Spleen (tissue), 11 donors: Measurements from ENCODE around the gene TSPOAP1. TPM values are rescaled to one million over a fixed set of nuclear protein-coding genes. Genes with fewer than 3 reads are reported as not detected.

ENCODE experiments used
- DNase-seq: peaks from one replicate; pipeline ENCODE4 v3.0.0-alpha.2; 2020
- H3K27ac ChIP-seq, 8 donors: fragments of 200-600 bp; sonication (generic) in 7 of 8; 1 replicate in 4 of 8; 2 replicates in 4 of 8; pipeline versions ENCODE4 v1.5.0 to v1.8.0; 2016 to 2021; ENCODE audit warnings: inconsistent platforms in 4 of 8, mild to moderate bottlenecking in 4 of 8, moderate library complexity in 1 of 8
- H3K27me3 ChIP-seq, 7 donors: fragments of 200-600 bp; sonication (generic) in 6 of 7; replicated peaks in 1 of 7; 1 replicate in 4 of 7; 2 replicates in 3 of 7; pipeline versions ENCODE4 v1.5.0 to v1.8.0; 2016 to 2021; ENCODE audit warnings: inconsistent platforms in 3 of 7, mild to moderate bottlenecking in 1 of 7
- H3K36me3 ChIP-seq, 6 donors: fragments of 200-600 bp; sonication (generic) in 5 of 6; 1 replicate in 4 of 6; 2 replicates in 2 of 6; pipeline versions ENCODE4 v1.5.0 to v1.8.0; 2016 to 2021; ENCODE audit warnings: inconsistent platforms in 2 of 6
- H3K4me1 ChIP-seq, 6 donors: fragments of 200-600 bp; sonication (generic) in 5 of 6; 1 replicate in 3 of 6; 2 replicates in 3 of 6; pipeline versions ENCODE4 v1.5.0 to v1.8.0; 2016 to 2021; ENCODE audit warnings: inconsistent platforms in 3 of 6
- H3K4me3 ChIP-seq, 8 donors: fragments of 200-600 bp; sonication (generic) in 7 of 8; 1 replicate in 4 of 8; 2 replicates in 4 of 8; pipeline versions ENCODE4 v1.5.0 to v1.8.0; 2016 to 2021; ENCODE audit warnings: inconsistent platforms in 4 of 8, mild to moderate bottlenecking in 4 of 8, moderate library complexity in 2 of 8
- H3K9me3 ChIP-seq, 8 donors: fragments of 200-600 bp; sonication (generic) in 7 of 8; 1 replicate in 4 of 8; 2 replicates in 4 of 8; pipeline versions ENCODE4 v1.5.0 to v1.8.0; 2016 to 2021; ENCODE audit warnings: inconsistent platforms in 4 of 8
- POLR2A ChIP-seq, 3 donors: fragments of 450-650 bp; IDR thresholded peaks; one replicate each; pipeline ENCODE4 v1.5.1; 2017; ENCODE audit warnings: antibody characterized with exemption in 3 of 3, mild to moderate bottlenecking in 1 of 3
- POLR2AphosphoS5 ChIP-seq, 3 donors: sonication (generic); formaldehyde crosslinking; IDR thresholded peaks; one replicate each; pipeline ENCODE4 v1.5.1; 2017; ENCODE audit warnings: antibody characterized with exemption in 3 of 3
- WGBS, 5 donors: extraction: QIAGEN DNeasy Blood & Tissue Kit in 3 of 5; methylation state at CpG; one replicate each; pipeline versions ENCODE4 v1.1.5 to v1.1.7; 2013 to 2018; 5-methylcytosine and 5-hydroxymethylcytosine counted together
- intact Hi-C: fragments of 100-400 bp; cut with DNase I; formaldehyde crosslinking; loops from one replicate; pipeline ENCODE4 v1.15.0; 2023; ENCODE audit warnings: low total_unique reads
- polyA plus RNA-seq, 3 donors: library from polyadenylated mRNA; stranded (reverse); fragments of 200-250 nt; gene quantifications; one replicate each; pipeline ENCODE4 v1.2.1, GENCODE V29; 2013
- total RNA-seq, 7 donors: library from RNA; depleted of rRNA in 3 of 7; stranded (reverse); fragments of >200 nt in 3 of 7; fragmentation: NEBNext Ultra II Directional in 4 of 7; extraction: Animal tissue kit (Norgen Biotek cat#: 25700) in 4 of 7; gene quantifications; one replicate each; pipeline versions ENCODE4 v1.1.0 to v1.2.1, GENCODE V29; 2016 to 2021
- TF ChIP-seq, protein P1 (sequence below), 11 experiments: fragments of 200-600 bp in 7 of 11; fragments of 450-650 bp in 4 of 11; sonication (generic) in 4 of 11; IDR thresholded peaks in 8 of 11; conservative IDR thresholded peaks in 3 of 11; 1 replicate in 7 of 11; 2 replicates in 4 of 11; pipeline versions ENCODE4 v1.4.0 to v1.8.0; 2016 to 2021; ENCODE audit warnings: antibody characterized with exemption in 11 of 11, inconsistent platforms in 4 of 11, mild to moderate bottlenecking in 1 of 11
- donor health status: healthy with polysubstance abuse.
- donor health status: DM: no; HTN: no; CAD: no; lungs with moderate emphysema.
- donor health status: DM: no; HTN: no; CAD: no.
- donor health status: Bipolar disorder and iron deficiency.
- donor health status: healthy.
- donor health status: DM: no; HTN: no; CAD: no.
- donor health status: DM: yes; HTN: yes; CAD: no.

TSPOAP1 gene
- total and polyA plus RNA-seq, 10 donors: 11.5 to 31.8 (median 18.6) TPM

DNA sequence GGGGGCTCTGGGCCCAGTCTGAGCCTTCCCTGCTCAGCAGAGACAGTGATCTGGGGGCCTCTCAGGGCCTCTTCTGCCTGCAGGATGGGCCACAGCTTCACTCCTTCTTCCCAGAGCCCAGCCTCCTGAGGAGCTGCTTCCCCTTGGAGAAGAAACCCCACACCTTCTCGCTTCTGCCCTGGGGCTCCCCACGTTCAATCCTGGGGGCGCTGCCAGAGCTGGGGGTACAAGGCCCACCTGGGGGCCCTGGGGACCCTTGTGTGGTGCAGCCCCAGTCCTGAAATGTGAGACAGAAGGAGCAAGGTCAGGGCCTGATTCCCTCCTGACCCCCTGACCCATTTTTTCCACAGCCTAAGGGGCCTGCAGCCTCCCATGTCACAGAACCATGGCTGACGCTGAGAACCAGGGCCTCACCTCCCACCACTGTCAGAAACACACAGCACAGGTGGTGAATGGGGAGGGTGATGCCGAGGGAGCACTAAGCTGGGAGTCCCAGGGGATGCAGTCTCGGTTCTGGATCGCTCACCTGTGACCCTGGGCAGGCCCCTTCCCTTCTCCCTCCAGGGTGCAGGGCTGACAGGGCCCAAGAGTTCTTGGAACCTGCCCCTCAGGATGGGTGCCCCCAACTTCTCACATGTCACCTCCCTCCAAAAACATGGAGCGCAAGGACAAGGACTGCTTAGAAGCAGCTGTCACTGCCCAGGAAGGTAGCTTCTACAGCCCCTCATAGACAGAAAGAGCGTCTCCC lies 26.2 kb downstream of the TSPOAP1 start:
- peaks cover 0 to 18% (median 0%) of the 10 kb centered on the region in 6 donors for H3K36me3 ChIP-seq
- intact Hi-C loops: no loop called here
- no peaks in the 10 kb centered on the region for H3K9me3 ChIP-seq
- TF ChIP-seq POLR2A (IDR thresholded peaks at IDR 0.05) (no peak), POLR2AphosphoS5 (IDR thresholded peaks at IDR 0.05) (no peak)
- TF ChIP-seq, protein P1, sequence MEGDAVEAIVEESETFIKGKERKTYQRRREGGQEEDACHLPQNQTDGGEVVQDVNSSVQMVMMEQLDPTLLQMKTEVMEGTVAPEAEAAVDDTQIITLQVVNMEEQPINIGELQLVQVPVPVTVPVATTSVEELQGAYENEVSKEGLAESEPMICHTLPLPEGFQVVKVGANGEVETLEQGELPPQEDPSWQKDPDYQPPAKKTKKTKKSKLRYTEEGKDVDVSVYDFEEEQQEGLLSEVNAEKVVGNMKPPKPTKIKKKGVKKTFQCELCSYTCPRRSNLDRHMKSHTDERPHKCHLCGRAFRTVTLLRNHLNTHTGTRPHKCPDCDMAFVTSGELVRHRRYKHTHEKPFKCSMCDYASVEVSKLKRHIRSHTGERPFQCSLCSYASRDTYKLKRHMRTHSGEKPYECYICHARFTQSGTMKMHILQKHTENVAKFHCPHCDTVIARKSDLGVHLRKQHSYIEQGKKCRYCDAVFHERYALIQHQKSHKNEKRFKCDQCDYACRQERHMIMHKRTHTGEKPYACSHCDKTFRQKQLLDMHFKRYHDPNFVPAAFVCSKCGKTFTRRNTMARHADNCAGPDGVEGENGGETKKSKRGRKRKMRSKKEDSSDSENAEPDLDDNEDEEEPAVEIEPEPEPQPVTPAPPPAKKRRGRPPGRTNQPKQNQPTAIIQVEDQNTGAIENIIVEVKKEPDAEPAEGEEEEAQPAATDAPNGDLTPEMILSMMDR (IDR thresholded peaks at IDR 0.05 in 8 of 11, conservative IDR thresholded peaks at IDR 0.05 in 3 of 11): no peak
- H3K27me3 ChIP-seq: no peaks in the 10 kb centered on the region
- peaks cover 0 to 14% (median 8%) of the 10 kb centered on the region in 6 donors for H3K4me1 ChIP-seq
- H3K27ac ChIP-seq: no peak overlapping the region
- no peak for DNase-seq
- no peak overlapping the region for H3K4me3 ChIP-seq
- WGBS, 5 donors: 77 to 85% (median 81%) methylated on average over 6 to 9 of the region's 9 CpGs

- H3K27ac ChIP-seq: no peak overlapping the region
- 83 to 95% (median 85%) methylated on average over 16 of the region's 16 CpGs for WGBS, 5 donors
- no peak for DNase-seq
- peaks cover 0 to 15% (median 0%) of the 10 kb centered on the region in 6 donors for H3K36me3 ChIP-seq
- H3K4me3 ChIP-seq: no peak overlapping the region
- peaks cover 0 to 14% (median 8%) of the 10 kb centered on the region in 6 donors for H3K4me1 ChIP-seq
- TF ChIP-seq POLR2AphosphoS5 (IDR thresholded peaks at IDR 0.05): no peak
- intact Hi-C loops: no loop called here
- H3K9me3 ChIP-seq: no peaks in the 10 kb centered on the region
- H3K27me3 ChIP-seq: no peaks in the 10 kb centered on the region
Measured at GRCh38 chr17:58301504-58302150, 27.0 kb downstream of the TSPOAP1 start.

- H3K27ac ChIP-seq: no peak overlapping the region
- H3K36me3 ChIP-seq: peaks cover 0 to 13% (median 0%) of the 10 kb centered on the region in 6 donors
- DNase-seq: no peak
- H3K27me3 ChIP-seq: no peaks in the 10 kb centered on the region
- intact Hi-C loops: no loop called here
- H3K4me1 ChIP-seq: peaks cover 0 to 14% (median 8%) of the 10 kb centered on the region in 6 donors
- TF ChIP-seq, protein P1 (IDR thresholded peaks at IDR 0.05 in 8 of 11, conservative IDR thresholded peaks at IDR 0.05 in 3 of 11): no peak
- TF ChIP-seq POLR2AphosphoS5 (IDR thresholded peaks at IDR 0.05) (no peak), POLR2A (IDR thresholded peaks at IDR 0.05) (no peak)
- WGBS, 5 donors: 79 to 90% (median 83%) methylated on average over 6 of the region's 6 CpGs
- no peak overlapping the region for H3K4me3 ChIP-seq
- H3K9me3 ChIP-seq: no peaks in the 10 kb centered on the region
Measured at GRCh38 chr17:58300336-58300735, 28.3 kb downstream of the TSPOAP1 start.

DNA sequence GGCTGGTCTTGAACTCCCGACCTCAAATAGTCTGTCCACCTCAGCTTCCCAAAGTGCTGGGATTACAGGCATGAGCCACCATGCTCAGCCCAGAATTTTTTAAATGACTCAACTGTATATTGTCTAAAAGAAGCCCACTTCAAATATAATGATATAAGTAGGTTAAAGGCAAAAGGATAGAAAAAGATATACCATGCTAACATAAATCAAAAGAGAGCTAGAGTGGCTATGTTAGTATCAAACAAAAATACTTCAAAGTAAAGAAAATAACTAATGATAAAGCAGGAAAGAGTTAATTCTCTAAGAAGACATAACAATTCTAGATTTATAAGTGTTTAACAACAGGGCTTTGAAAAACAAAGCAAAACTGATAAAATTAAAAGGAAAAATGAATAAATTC lies 34.6 kb downstream of the TSPOAP1 start:
- H3K9me3 ChIP-seq: peaks cover 0 to 12% (median 0%) of the 10 kb centered on the region in 8 donors
- DNase-seq: no peak
- intact Hi-C loops: no loop called here
- TF ChIP-seq, protein P1 (IDR thresholded peaks at IDR 0.05 in 8 of 11, conservative IDR thresholded peaks at IDR 0.05 in 3 of 11): no peak
- no peak for TF ChIP-seq POLR2A (IDR thresholded peaks at IDR 0.05)
- no peak for TF ChIP-seq POLR2AphosphoS5 (IDR thresholded peaks at IDR 0.05)
- no peaks in the 10 kb centered on the region for H3K36me3 ChIP-seq
- no peak overlapping the region for H3K4me3 ChIP-seq
- H3K27me3 ChIP-seq: peaks cover 0 to 18% (median 0%) of the 10 kb centered on the region in 7 donors
- WGBS, 5 donors: 87 to 93% (median 91%) methylated on average over 1 of the region's 1 CpG
- H3K27ac ChIP-seq: no peak overlapping the region
- peaks cover 0 to 8% (median 0%) of the 10 kb centered on the region in 6 donors for H3K4me1 ChIP-seq
